ENCODE measurements around the gene NUP85. TPM values are rescaled to one million over a fixed set of nuclear protein-coding genes. Genes with fewer than 3 reads are reported as not detected.

The NUP85 gene
- total RNA-seq, 2 experiments from 2014 or later, result 130 to 160 TPM

- intact Hi-C loops (cut with DNase I, micrococcal nuclease), result loop anchor here in 1 of 2 experiments (1.0 to 2.0 kb wide), 2 partner anchors 31 to 172 kb away; partner anchors contain the start of gene MIF4GD
- Mint-ChIP-seq H3K36me3 (ENCODE audit: low read depth) (peaks cover 58% of the 10 kb centered on the region), H3K27ac (peak overlapping the region; percentile 69), H3K27me3 (no peaks in the 10 kb centered on the region), H3K4me3 (no peak overlapping the region), H3K9me3 (ENCODE audit: low read depth) (no peaks in the 10 kb centered on the region), H3K4me1 (peaks cover 55% of the 10 kb centered on the region)
- peak; percentile 48 for ATAC-seq
- POLR2A ChIA-PET, result interaction anchor here (0.6 to 3.4 kb wide), 6 partner anchors 9 to 599 kb away, joined by 3 to 14 read pairs (median 6); partner anchors contain the start of genes GGA3, MIF4GD, MRPS7 and SLC25A19
- CTCF ChIA-PET, result interaction anchor here (0.6 to 5.8 kb wide), 25 partner anchors 8 to 465 kb away, joined by 3 to 60 read pairs (median 4); partner anchors contain the start of genes GGA3, GRB2, MIF4GD and MRPS7
- DNase-seq, result peak; percentile 73
Observed at GRCh38 chr17:75240394-75241142, 35.1 kb downstream of the NUP85 start.

- ChIA-PET POLR2A (interaction anchor here (1.2 to 3.4 kb wide), 3 partner anchors 8 to 29 kb away, joined by 6 to 14 read pairs (median 13); partner anchors contain the start of genes GGA3, MIF4GD and MRPS7), CTCF (interaction anchor here (0.6 to 5.8 kb wide), 12 partner anchors 7 to 171 kb away, joined by 3 to 60 read pairs (median 6); partner anchors contain the start of genes GGA3, MIF4GD, MRPS7 and NUP85)
- Mint-ChIP-seq H3K27ac (peak overlapping the region; percentile 69), H3K4me1 (peaks cover 58% of the 10 kb centered on the region), H3K27me3 (no peaks in the 10 kb centered on the region), H3K36me3 (ENCODE audit: low read depth) (peaks cover 62% of the 10 kb centered on the region), H3K9me3 (ENCODE audit: low read depth) (no peaks in the 10 kb centered on the region), H3K4me3 (no peak overlapping the region)
- intact Hi-C loops (cut with DNase I, micrococcal nuclease), result loop anchor here in 1 of 2 experiments (2.0 kb wide), 1 partner anchor 172 kb away; no protein-coding TSS in a partner anchor
- ATAC-seq (no peak), DNase-seq (no peak)
Observed at GRCh38 chr17:75241143-75241430, 35.6 kb downstream of the NUP85 start.

GRCh38 chr17:75241502-75241901, 36.0 kb downstream of the NUP85 start:
- intact Hi-C loops (cut with DNase I, micrococcal nuclease), result loop anchor here in 1 of 2 experiments (2.0 kb wide), 1 partner anchor 171 kb away; no protein-coding TSS in a partner anchor
- Mint-ChIP-seq H3K4me3 (no peak overlapping the region), H3K9me3 (ENCODE audit: low read depth) (no peaks in the 10 kb centered on the region), H3K36me3 (ENCODE audit: low read depth) (peaks cover 62% of the 10 kb centered on the region), H3K4me1 (peaks cover 58% of the 10 kb centered on the region), H3K27ac (peak overlapping the region; percentile 69), H3K27me3 (no peaks in the 10 kb centered on the region)
- ChIA-PET CTCF (interaction anchor here (0.6 to 5.8 kb wide), 12 partner anchors 7 to 171 kb away, joined by 3 to 60 read pairs (median 6); partner anchors contain the start of genes GGA3, MIF4GD, MRPS7 and NUP85), POLR2A (interaction anchor here (1.2 to 3.4 kb wide), 2 partner anchors 8 to 20 kb away, joined by 6 to 14 read pairs; partner anchors contain the start of genes GGA3 and MRPS7)
- ATAC-seq (no peak), DNase-seq (no peak)

GRCh38 chr17:75241996-75242460, 36.5 kb downstream of the NUP85 start:
- DNase-seq (peak; percentile 47), ATAC-seq (peak; percentile 37)
- intact Hi-C loops (cut with DNase I, micrococcal nuclease), result loop anchor here in 1 of 2 experiments (2.0 kb wide), 1 partner anchor 171 kb away; no protein-coding TSS in a partner anchor
- Mint-ChIP-seq H3K9me3 (ENCODE audit: low read depth) (no peaks in the 10 kb centered on the region), H3K27ac (peak overlapping the region; percentile 69), H3K36me3 (ENCODE audit: low read depth) (peaks cover 61% of the 10 kb centered on the region), H3K27me3 (no peaks in the 10 kb centered on the region), H3K4me1 (peaks cover 60% of the 10 kb centered on the region), H3K4me3 (no peak overlapping the region)
- CTCF ChIA-PET, result interaction anchor here (0.6 to 5.8 kb wide), 9 partner anchors 6 to 170 kb away, joined by 3 to 60 read pairs (median 6); partner anchors contain the start of genes GGA3, MIF4GD, MRPS7 and NUP85
- POLR2A ChIA-PET, result interaction anchor here (3.4 kb wide), 1 partner anchor 19 kb away, joined by 14 read pairs; the partner anchor contains the start of genes GGA3 and MRPS7

GRCh38 chr17:75242461-75243042, 37.1 kb downstream of the NUP85 start:
- peak; percentile 12 for ATAC-seq
- Mint-ChIP-seq H3K27ac (peak overlapping the region; percentile 69), H3K36me3 (ENCODE audit: low read depth) (peaks cover 62% of the 10 kb centered on the region), H3K9me3 (ENCODE audit: low read depth) (no peaks in the 10 kb centered on the region), H3K4me3 (no peak overlapping the region), H3K27me3 (no peaks in the 10 kb centered on the region), H3K4me1 (peaks cover 63% of the 10 kb centered on the region)
- DNase-seq, result peak; percentile 52
- POLR2A ChIA-PET, result interaction anchor here (3.4 kb wide), 1 partner anchor 18 kb away, joined by 14 read pairs; the partner anchor contains the start of genes GGA3 and MRPS7
- CTCF ChIA-PET, result interaction anchor here (1.1 to 5.8 kb wide), 7 partner anchors 19 to 128 kb away, joined by 3 to 60 read pairs (median 6); partner anchors contain the start of genes GGA3, MIF4GD, MRPS7 and NUP85
- intact Hi-C loops (cut with DNase I, micrococcal nuclease), result no loop called here

- H3K4me1 Mint-ChIP-seq, result peaks cover 64% of the 10 kb centered on the region
- H3K27ac Mint-ChIP-seq, result peak overlapping the region; percentile 37
- H3K27me3 Mint-ChIP-seq, result no peaks in the 10 kb centered on the region
- DNase-seq (peak; percentile 64), ATAC-seq (peak; percentile 49)
- H3K36me3 Mint-ChIP-seq (ENCODE audit: low read depth), result peaks cover 60% of the 10 kb centered on the region
- intact Hi-C loops (cut with DNase I, micrococcal nuclease), result no loop called here
- POLR2A ChIA-PET, result interaction anchor here (0.5 to 1.2 kb wide), 5 partner anchors 16 to 210 kb away, joined by 3 to 4 read pairs (median 3); no protein-coding TSS in a partner anchor
- no peak overlapping the region for H3K4me3 Mint-ChIP-seq
- CTCF ChIA-PET, result interaction anchor here (0.5 to 5.8 kb wide), 7 partner anchors 13 to 225 kb away, joined by 3 to 60 read pairs (median 4); partner anchors contain the start of genes GGA3, MRPS7 and SLC25A19
- no peaks in the 10 kb centered on the region for H3K9me3 Mint-ChIP-seq (ENCODE audit: low read depth)
Observed at GRCh38 chr17:75244133-75244866, 38.8 kb downstream of the NUP85 start.

GRCh38 chr17:75245011-75245410, 39.5 kb downstream of the NUP85 start:
- intact Hi-C loops (cut with DNase I, micrococcal nuclease), result no loop called here
- ChIA-PET CTCF (interaction anchor here (0.8 to 1.4 kb wide), 4 partner anchors 13 to 226 kb away, joined by 3 to 5 read pairs (median 4); no protein-coding TSS in a partner anchor), POLR2A (interaction anchor here (0.6 to 1.2 kb wide), 3 partner anchors 15 to 152 kb away, joined by 3 to 4 read pairs (median 3); no protein-coding TSS in a partner anchor)
- DNase-seq (no peak), ATAC-seq (no peak)
- Mint-ChIP-seq H3K27ac (no peak overlapping the region), H3K9me3 (ENCODE audit: low read depth) (no peaks in the 10 kb centered on the region), H3K36me3 (ENCODE audit: low read depth) (peaks cover 60% of the 10 kb centered on the region), H3K27me3 (no peaks in the 10 kb centered on the region), H3K4me1 (peaks cover 72% of the 10 kb centered on the region), H3K4me3 (no peak overlapping the region)

GRCh38 chr17:75246404-75246803, 40.9 kb downstream of the NUP85 start:
- Mint-ChIP-seq H3K36me3 (ENCODE audit: low read depth) (peaks cover 53% of the 10 kb centered on the region), H3K27ac (no peak overlapping the region), H3K4me1 (peaks cover 77% of the 10 kb centered on the region), H3K9me3 (ENCODE audit: low read depth) (no peaks in the 10 kb centered on the region), H3K4me3 (no peak overlapping the region), H3K27me3 (no peaks in the 10 kb centered on the region)
- ChIA-PET CTCF (interaction anchor here (0.6 to 4.9 kb wide), 4 partner anchors 7 to 850 kb away, joined by 3 to 50 read pairs (median 4); partner anchors contain the start of genes GGA3 and MRPS7), POLR2A (interaction anchor here (0.6 to 1.0 kb wide), 3 partner anchors 16 to 575 kb away, joined by 3 to 5 read pairs (median 3); no protein-coding TSS in a partner anchor)
- DNase-seq (no peak), ATAC-seq (no peak)
- intact Hi-C loops (cut with DNase I, micrococcal nuclease), result no loop called here

- Mint-ChIP-seq H3K27me3 (no peaks in the 10 kb centered on the region), H3K36me3 (ENCODE audit: low read depth) (peaks cover 34% of the 10 kb centered on the region), H3K4me3 (peak overlapping the region; percentile 64), H3K4me1 (peaks cover 74% of the 10 kb centered on the region), H3K9me3 (ENCODE audit: low read depth) (no peaks in the 10 kb centered on the region), H3K27ac (peak overlapping the region; percentile 97)
- POLR2A ChIA-PET, result interaction anchor here (0.6 to 4.2 kb wide), 9 partner anchors 9 to 1485 kb away, joined by 3 to 73 read pairs (median 4); partner anchors contain the start of genes GGA3, MIF4GD, MRPS7 and SLC25A19
- CTCF ChIA-PET, result interaction anchor here (0.7 to 4.9 kb wide), 14 partner anchors 9 to 288 kb away, joined by 3 to 50 read pairs (median 6); partner anchors contain the start of genes GGA3, GRB2, MIF4GD and MRPS7
- ATAC-seq (peak; percentile 18), DNase-seq (peak; percentile 39)
- intact Hi-C loops (cut with DNase I, micrococcal nuclease), result no loop called here
Observed at GRCh38 chr17:75249564-75249963, 44.1 kb downstream of the NUP85 start.

All from activated CD4-positive, alpha-beta T cell treated with anti-CD3 and anti-CD28 coated beads for 36 hours (primary cell).